HG03097 (cell line): ENCODE results near the gene RHPN2.

Experiments used
- ATAC-seq: cut with Tn5 transposase; IDR thresholded peaks from one replicate; pipeline ENCODE4 v1.9.1; 2021; ENCODE audit not compliant: unreplicated experiment, low FRiP score

Gene RHPN2

GRCh38 chr19:33064792-33065550 lies at the start of gene RHPN2:
Gene RHPN2 (minus strand): TSS chr19:33064888. CDS start chr19:33064852, 36 bp downstream.
- ATAC-seq: no peak

DNA sequence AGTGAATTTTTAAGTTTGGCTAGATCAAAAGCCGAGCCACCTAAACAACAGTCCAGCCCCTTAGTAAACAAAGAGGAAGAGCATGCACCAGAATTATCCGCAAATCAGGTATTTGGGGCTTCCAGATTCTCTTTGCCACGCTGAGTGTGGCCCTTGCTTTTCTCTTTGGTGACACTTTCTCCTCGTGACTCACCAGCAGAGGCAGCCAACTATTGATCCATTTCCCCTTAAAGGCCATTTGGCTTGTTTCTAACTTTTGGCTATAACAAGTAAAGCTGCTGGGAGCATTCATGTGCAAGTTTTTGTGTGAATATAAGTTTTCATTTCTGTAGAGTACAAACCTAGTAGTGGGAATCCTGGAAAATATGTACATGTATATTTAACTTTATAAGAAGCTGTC lies 49.6 kb upstream of the RHPN2 start:
- no peak for ATAC-seq

GRCh38 chr19:33111587-33111986 lies 46.9 kb upstream of the RHPN2 start:
- no peak for ATAC-seq

DNA sequence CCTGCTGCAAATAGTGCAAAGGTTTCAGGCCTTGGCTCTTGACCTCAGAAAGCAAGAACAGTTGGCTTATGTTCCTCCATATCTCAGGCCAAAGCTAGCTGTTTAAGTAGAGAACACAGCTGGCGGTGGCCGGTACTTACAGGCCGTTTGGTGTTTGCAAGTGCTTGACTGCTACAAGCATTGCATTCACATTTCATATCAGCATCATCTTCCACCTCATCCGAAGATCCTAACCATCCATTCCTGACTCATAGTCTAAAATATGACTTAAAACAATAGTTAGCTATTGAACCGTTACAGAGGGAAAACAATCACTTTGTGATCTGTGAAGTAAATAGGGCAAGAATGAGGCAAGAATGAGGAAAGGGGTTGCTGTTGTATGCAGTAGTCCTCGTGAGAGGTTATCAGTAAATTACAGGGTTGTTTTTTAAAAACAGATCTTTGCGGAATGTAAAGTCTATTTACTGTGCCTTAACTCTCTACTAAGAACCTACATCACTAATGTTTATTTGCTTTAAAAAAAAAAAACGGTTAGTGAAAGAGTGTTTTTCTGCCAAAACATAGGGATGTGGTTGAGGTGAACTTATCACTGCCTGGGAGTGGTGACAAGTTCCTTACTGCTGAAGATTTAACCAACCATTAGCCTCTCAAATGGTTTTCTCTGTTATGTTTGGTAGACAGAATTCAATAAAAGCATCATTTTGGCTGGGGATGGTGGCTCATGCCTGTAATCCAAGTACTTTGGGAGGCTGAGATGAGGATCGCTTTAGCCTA lies 45.6 kb upstream of the RHPN2 start:
- no peak for ATAC-seq

GRCh38 chr19:33108161-33108560 lies 43.5 kb upstream of the RHPN2 start:
- ATAC-seq: no peak

- ATAC-seq: no peak
These were observed 38.2 kb upstream of the RHPN2 start for GRCh38 chr19:33102893-33103292.

- no peak for ATAC-seq
These were observed 36.4 kb upstream of the RHPN2 start for GRCh38 chr19:33100894-33101644.

- no peak for ATAC-seq
These were observed 33.4 kb upstream of the RHPN2 start for GRCh38 chr19:33098055-33098534.

GRCh38 chr19:33096005-33096404 lies 31.3 kb upstream of the RHPN2 start:
- no peak for ATAC-seq

DNA sequence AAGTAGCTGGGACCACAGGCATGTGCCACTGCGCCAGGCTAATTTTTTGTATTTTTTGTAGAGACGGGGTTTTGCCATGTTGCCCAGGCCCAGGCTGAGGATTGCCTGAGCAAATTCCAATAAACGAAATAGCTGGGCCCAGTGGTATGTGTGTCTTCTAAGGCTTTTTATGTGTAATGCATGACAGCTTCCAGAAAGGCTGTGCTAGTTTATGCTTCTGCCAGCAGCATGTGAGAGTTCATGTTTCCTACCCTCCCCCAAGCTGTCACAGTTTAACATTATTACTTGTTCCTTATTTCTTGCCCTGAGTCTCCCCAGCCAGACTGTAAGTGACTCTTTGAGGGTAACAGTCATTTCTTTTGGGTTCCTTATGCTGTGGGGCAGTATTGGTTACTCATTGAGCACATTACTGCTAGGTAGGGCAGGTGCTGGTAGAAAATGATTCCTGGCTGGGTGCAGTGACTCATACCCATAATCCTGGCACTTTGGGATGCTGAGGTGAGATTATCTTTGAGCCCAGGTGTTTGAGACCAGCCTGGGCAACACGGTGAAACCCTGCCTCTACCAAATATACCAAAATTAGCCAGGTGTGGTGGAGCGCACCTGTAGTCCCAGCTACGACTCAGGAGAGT lies 29.9 kb upstream of the RHPN2 start:
- no peak for ATAC-seq

DNA sequence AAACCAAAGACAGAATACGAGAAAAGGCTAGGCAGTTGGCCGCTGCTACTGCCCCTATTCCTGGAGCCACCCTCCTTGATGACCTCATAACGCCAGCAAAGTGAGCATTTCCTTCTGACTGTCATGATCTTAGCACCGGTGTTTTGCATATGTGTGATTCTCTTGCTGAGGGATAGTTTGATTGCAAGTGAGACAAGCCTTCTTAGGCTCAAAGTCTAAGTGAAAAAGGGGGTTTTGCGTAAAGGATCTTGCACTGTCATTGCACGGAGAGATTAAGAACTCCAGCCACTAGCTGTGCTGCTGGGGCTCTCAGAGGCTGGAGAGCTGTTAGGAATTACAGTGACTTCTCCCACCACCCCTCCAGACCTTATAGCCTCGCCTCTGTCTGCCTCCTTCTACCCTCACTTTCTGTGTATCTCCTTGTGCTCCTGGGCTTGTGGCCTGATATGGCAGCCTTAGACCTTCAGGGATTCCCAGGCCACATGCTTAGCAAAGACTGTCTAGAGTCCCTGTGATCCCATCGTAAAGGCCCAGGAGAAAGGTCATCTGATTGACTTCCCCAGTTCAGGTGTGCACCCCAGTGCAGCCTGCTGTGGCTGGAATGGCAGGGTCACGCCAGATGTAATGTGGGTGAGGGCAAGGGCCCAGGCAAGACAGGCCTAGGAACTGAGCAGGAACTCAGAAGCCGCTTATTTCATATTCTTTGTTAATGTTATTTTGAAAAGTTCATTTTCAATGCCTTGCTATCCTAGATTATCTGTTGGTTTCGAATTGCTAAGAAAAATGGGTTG lies 28.9 kb upstream of the RHPN2 start:
- no peak for ATAC-seq

DNA sequence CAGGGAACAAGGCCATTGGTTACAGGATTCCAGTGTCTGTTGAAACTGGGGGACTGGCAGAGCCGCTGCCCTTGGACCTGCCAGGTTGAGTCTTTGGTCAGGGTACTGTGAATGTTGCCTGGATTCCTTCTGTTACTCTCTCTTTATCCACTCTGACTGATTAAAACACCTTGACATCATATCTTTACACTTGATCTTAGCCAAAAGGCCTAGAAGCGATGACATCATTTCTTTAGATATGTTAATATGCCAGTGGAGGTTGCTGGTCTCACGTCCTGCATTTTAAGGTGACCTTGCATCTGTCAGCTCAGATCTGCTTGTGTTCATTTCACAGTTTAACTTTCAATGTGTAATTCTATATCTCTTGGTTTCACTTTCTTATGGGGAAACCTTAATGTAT lies 25.5 kb upstream of the RHPN2 start:
- ATAC-seq: no peak

DNA sequence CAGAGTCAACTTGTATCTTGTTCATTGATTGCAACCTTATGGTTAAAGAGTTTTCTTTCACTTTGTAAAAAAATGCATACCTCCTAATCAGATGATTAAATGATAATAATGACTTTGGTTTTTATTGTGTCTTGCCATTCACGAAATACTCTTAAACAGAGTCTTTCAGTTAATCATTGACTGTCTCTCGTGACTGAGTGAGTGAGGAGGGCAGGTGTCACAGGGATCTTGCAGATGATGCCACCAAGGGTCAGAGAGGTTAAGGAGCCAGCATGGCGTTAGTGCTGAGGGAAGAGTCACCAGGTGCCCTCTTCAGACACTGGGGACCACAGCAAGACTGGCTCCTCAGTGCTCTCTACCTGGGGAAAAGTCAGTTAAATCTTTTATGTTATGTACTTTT lies 24.3 kb upstream of the RHPN2 start:
- ATAC-seq: no peak

- ATAC-seq: no peak
These were observed 22.3 kb upstream of the RHPN2 start for GRCh38 chr19:33086955-33087354.

DNA sequence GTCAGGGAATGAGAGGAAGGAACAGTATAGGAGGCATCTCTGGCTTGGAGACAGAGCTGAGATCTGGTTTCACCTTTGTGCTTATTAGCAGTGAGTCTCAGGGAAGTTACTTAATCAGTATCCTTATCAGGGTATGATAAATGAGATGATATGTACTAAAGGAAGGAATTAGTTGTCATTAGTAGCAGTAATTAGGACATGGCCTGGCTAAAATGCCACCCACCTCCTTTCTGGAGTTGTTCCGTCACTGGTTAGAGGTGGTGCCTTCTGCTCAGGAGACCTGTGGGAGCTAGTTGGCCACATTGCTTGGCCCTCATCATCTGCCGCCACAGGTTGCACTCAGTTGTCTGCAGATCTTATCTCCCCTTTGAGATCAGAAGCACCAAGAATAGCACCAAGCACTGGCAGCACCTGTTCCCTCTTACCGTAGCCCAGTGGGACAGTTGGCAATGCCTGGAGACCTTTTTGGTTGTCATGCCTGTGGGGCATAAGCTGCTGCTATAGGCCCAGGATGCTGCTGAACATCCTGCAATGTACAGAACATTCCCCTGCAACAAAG lies 21.0 kb upstream of the RHPN2 start:
- ATAC-seq: no peak

DNA sequence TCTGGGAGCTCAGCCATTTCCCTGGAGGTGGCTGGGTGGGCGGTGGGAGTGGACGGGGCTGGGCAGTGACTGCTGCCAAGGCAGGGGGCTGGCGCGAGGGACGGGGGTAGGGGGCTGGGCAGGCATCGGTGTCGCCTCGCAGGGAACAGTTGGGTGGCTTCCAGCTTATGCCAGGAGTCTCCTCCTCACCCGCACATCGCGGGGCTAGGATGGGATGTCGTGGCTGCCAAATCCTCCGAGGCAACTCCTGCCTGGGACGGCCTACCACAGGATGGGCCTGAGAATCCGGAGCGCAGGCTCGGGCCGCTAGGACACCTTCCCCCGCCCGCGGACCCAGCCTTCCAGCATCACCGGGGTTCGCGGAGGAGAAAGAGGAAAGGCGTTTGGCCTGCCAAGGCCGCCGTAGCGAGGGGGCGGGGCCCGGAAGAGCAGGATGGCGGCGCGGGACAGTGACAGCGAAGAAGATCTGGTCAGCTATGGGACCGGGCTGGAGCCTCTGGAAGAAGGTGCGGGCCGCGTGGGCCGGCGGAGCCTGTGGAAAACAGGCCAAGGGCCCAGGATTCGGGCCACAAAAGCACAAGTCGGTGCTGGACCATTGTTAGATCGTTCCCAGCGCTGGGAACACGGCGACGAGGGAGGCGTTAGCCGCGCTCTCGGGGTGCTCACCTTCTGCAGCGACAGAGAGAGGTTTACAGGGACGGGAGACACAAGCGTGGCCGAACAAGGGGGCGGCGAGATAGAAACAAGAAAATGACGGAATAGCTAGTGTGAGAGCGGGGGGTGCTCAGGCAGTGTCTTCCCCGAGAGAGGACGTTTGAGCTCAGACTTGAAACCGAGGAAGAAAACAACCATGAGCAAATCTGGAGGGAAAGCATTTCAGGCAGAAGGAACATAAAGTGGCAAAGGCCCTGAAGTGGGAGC lies 16.3 kb upstream of the RHPN2 start, which contains the start of gene GPATCH1:
TSS of gene GPATCH1 (plus strand) at position 421 of the 921 bp plus-strand sequence. CDS start at position 434, 13 bp downstream.
- ATAC-seq: peak; percentile 86

DNA sequence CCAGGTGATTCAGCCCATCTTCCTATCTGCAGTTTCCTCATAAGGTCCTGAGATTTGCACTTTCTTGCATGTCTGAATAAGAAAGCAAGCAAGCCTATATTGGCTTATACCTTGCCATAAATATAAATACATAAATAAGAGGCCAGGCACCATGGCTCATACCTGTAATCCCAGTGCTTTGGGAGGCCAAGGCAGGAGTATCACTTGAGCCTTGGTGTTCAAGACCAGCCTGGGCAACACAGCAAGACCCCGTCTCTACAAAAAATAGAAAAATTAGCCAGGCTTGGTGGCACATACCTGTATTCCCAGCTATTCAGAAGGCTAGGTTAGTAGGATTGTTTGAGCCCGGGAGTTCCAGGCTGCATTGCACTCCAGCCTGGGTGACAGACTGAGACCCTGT lies 10.8 kb upstream of the RHPN2 start:
- no peak for ATAC-seq

DNA sequence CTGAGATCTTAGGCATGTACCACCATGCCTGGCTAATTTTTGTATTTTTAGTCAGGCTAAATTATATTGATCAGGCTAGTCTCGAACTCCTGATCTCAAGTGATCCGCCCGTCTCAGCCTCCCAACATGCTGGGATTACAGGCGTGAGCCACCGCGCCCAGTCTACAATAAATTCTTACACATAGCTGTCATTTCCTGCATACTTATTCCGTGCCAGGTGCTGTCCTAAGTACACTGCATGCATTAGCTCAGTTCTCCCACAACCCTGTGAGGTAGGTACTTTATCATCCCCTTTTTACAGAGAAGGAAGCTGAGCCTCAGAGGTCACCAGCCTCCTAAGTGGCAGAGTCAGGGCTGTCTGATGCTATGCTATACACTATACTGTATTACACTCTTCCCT lies 7.2 kb upstream of the RHPN2 start:
- ATAC-seq: no peak
